HepG2 (cell line): ENCODE results near the gene SCAMP3. TPM values are rescaled to one million over a fixed set of nuclear protein-coding genes. Genes with fewer than 3 reads are reported as not detected.

Experiments used
- BCL6 ChIP-seq: IDR thresholded peaks from 2 replicates; pipeline ENCODE4 v1.6.1; 2016; ENCODE audit warnings: missing genetic modification reagents, missing compliant biosample characterization
- HDAC2 ChIP-seq: sonication (generic); formaldehyde crosslinking; IDR thresholded peaks from 2 replicates; pipeline ENCODE4 v1.4.0; 2020; ENCODE audit warnings: missing genetic modification reagents
- HNF1A ChIP-seq, 2 experiments: sonication (generic) in 1 of 2; formaldehyde crosslinking in 1 of 2; IDR thresholded peaks; 2 replicates each; pipeline versions ENCODE4 v1.4.0 to v1.6.1; 2016 to 2020; ENCODE audit warnings: borderline replicate concordance in 1 of 2, low read depth in 1 of 2, mild to moderate bottlenecking in 1 of 2, missing genetic modification reagents in 1 of 2
- ISL2 ChIP-seq: sonication (generic); formaldehyde crosslinking; IDR thresholded peaks from 2 replicates; pipeline ENCODE4 v1.5.0; 2020; ENCODE audit warnings: missing genetic modification reagents
- MBD4 ChIP-seq: IDR thresholded peaks from 2 replicates; pipeline ENCODE4 v1.6.1; 2012; ENCODE audit warnings: low read length, inconsistent platforms, borderline replicate concordance
- NCOA5 ChIP-seq: sonication (generic); formaldehyde crosslinking; IDR thresholded peaks from 2 replicates; pipeline ENCODE4 v1.4.0; 2020; ENCODE audit warnings: missing genetic modification reagents
- PATZ1 ChIP-seq: sonication (generic); formaldehyde crosslinking; IDR thresholded peaks from 2 replicates; pipeline ENCODE4 v1.4.0; 2020; ENCODE audit warnings: missing genetic modification reagents
- POGZ ChIP-seq: sonication (generic); formaldehyde crosslinking; IDR thresholded peaks from 2 replicates; pipeline ENCODE4 v1.4.0; 2020; ENCODE audit warnings: mild to moderate bottlenecking, missing genetic modification reagents
- POLR2A ChIP-seq, 2 experiments: IDR thresholded peaks; 2 replicates each; pipeline ENCODE4 v1.6.1; 2011; ENCODE audit warnings: low read depth in 2 of 2, low read length in 2 of 2, mild to moderate bottlenecking in 1 of 2, moderate library complexity in 1 of 2; ENCODE audit not compliant: insufficient read depth in 1 of 2
- POLR2G ChIP-seq: fragments of 200-400 bp; formaldehyde crosslinking; IDR thresholded peaks from 2 replicates; pipeline ENCODE4 v1.6.1; 2018; ENCODE audit warnings: mild to moderate bottlenecking, low read depth, low read length, moderate library complexity
- RBFOX2 ChIP-seq: fragments of 200-400 bp; formaldehyde crosslinking; IDR thresholded peaks from 2 replicates; pipeline ENCODE4 v1.6.1; 2017; ENCODE audit warnings: low read depth, mild to moderate bottlenecking, low read length
- RNF219 ChIP-seq: sonication (generic); formaldehyde crosslinking; IDR thresholded peaks from 2 replicates; pipeline ENCODE4 v1.5.0; 2020; ENCODE audit warnings: mild to moderate bottlenecking, missing genetic modification reagents
- SCMH1 ChIP-seq: sonication (generic); formaldehyde crosslinking; IDR thresholded peaks from 2 replicates; pipeline ENCODE4 v1.9.0; 2021; ENCODE audit warnings: missing genetic modification reagents, mild to moderate bottlenecking, borderline replicate concordance
- SMYD3 ChIP-seq: sonication (generic); formaldehyde crosslinking; IDR thresholded peaks from 2 replicates; pipeline ENCODE4 v1.8.1; 2023; ENCODE audit warnings: mild to moderate bottlenecking, missing genetic modification reagents
- TGIF2 ChIP-seq: IDR thresholded peaks from 2 replicates; pipeline ENCODE4 v1.6.1; 2016; ENCODE audit warnings: control low read depth, missing compliant biosample characterization
- TOPORS ChIP-seq: sonication (generic); formaldehyde crosslinking; IDR thresholded peaks from 2 replicates; pipeline ENCODE4 v1.8.0; 2023; ENCODE audit warnings: mild to moderate bottlenecking, missing genetic modification reagents
- TRIM24 ChIP-seq: sonication (generic); formaldehyde crosslinking; IDR thresholded peaks from 2 replicates; pipeline ENCODE4 v1.8.0; 2022; ENCODE audit warnings: mild to moderate bottlenecking, missing genetic modification reagents
- YY1 ChIP-seq: IDR thresholded peaks from 2 replicates; pipeline ENCODE4 v1.6.1; 2011; ENCODE audit warnings: low read length, low read depth, moderate library complexity, mild to moderate bottlenecking; ENCODE audit not compliant: insufficient read depth, insufficient replicate concordance
- ZMAT3 ChIP-seq: sonication (generic); formaldehyde crosslinking; conservative IDR thresholded peaks from 2 replicates; pipeline ENCODE4 v1.7.0; 2021; ENCODE audit warnings: missing genetic modification reagents
- ZNF124 ChIP-seq: sonication (generic); formaldehyde crosslinking; IDR thresholded peaks from 2 replicates; pipeline ENCODE4 v1.4.0; 2020; ENCODE audit warnings: missing genetic modification reagents
- ZNF224 ChIP-seq: sonication (generic); formaldehyde crosslinking; IDR thresholded peaks from 2 replicates; pipeline ENCODE4 v1.5.0; 2020; ENCODE audit warnings: mild to moderate bottlenecking, missing genetic modification reagents
- ZNF354B ChIP-seq: sonication (generic); formaldehyde crosslinking; IDR thresholded peaks from 2 replicates; pipeline ENCODE4 v1.8.0; 2022; ENCODE audit warnings: mild to moderate bottlenecking, missing genetic modification reagents
- ZNF557 ChIP-seq: sonication (generic); formaldehyde crosslinking; IDR thresholded peaks from 2 replicates; pipeline ENCODE4 v1.4.0; 2020; ENCODE audit warnings: missing genetic modification reagents
- ZNF572 ChIP-seq: sonication (generic); formaldehyde crosslinking; IDR thresholded peaks from 2 replicates; pipeline ENCODE4 v1.5.1; 2020; ENCODE audit warnings: mild to moderate bottlenecking, missing genetic modification reagents
- ZNF614 ChIP-seq: IDR thresholded peaks from 2 replicates; pipeline ENCODE4 v1.6.1; 2018; ENCODE audit warnings: missing biosample characterization, missing genetic modification reagents, inconsistent platforms, borderline replicate concordance
- polyA plus RNA-seq, 8 experiments: library from polyadenylated mRNA; depleted of rRNA in 3 of 8; stranded (reverse) in 7 of 8; unstranded in 1 of 8; fragments of >200 nt; fragmentation: Illumina TruSeq in 4 of 8; extraction: Trizol in 4 of 8; gene quantifications; 2 replicates each; pipeline versions ENCODE4 v1.2.1 to v1.2.3, GENCODE V29; 2011 to 2016; ENCODE audit warnings: low read depth in 4 of 8, missing spikeins in 1 of 8, mixed read lengths in 1 of 8; ENCODE audit not compliant: insufficient read depth in 1 of 8
- total RNA-seq, 5 experiments: library from RNA; depleted of rRNA; stranded (reverse); fragments of >200 nt; fragmentation: Illumina TruSeq; extraction: Trizol; gene quantifications; 2 replicates each; pipeline ENCODE4 v1.2.3, GENCODE V29; 2016; ENCODE audit warnings: low read depth in 1 of 5

Gene SCAMP3
- total and polyA plus RNA-seq, 2 of the 13 experiments (the other 11 are each of a cell fraction or from before 2014, with no cell fraction given), result 46.8 to 83.3 TPM

- TF ChIP-seq ZMAT3 (CRISPR knock-in tag) (no peak), MBD4 (no peak), ZNF557 (CRISPR knock-in tag) (no peak), TOPORS (CRISPR knock-in tag) (0 out of 2 replicates have a peak, but pooled peaks have one; percentile 10), PATZ1 (CRISPR knock-in tag) (peak; percentile 33; the same call in 1 of the 2 replicates), HDAC2 (CRISPR knock-in tag) (peak; percentile 13; the same call in 1 of the 2 replicates), POGZ (CRISPR knock-in tag) (no peak), TGIF2 (CRISPR knock-in tag) (0 out of 2 replicates have a peak, but pooled peaks have one; percentile 27), SCMH1 (CRISPR knock-in tag) (no peak), RNF219 (CRISPR knock-in tag) (no peak), ZNF124 (CRISPR knock-in tag) (no peak), ISL2 (no peak), SMYD3 (CRISPR knock-in tag) (no peak), POLR2A (IDR thresholded peaks at IDR 0.05; ENCODE audit: insufficient read depth in 1 of 2, low read depth in 2 of 2, low read length in 2 of 2) (peak; percentile 15 to 45; a peak in 2 of 4 replicates), YY1 (no peak), POLR2G (no peak), HNF1A (IDR thresholded peaks at IDR 0.05; ENCODE audit: low read depth) (0 out of 2 replicates have a peak, but pooled peaks have one; percentile 42), HNF1A (CRISPR knock-in tag; IDR thresholded peaks at IDR 0.05; ENCODE audit: borderline replicate concordance) (peak; percentile 68; the same call in 1 of the 2 replicates), ZNF614 (CRISPR knock-in tag) (no peak), ZNF224 (CRISPR knock-in tag) (no peak), TRIM24 (no peak), NCOA5 (CRISPR knock-in tag) (no peak), ZNF572 (CRISPR knock-in tag) (peak; percentile 73), RBFOX2 (peak; percentile 36; the same call in 1 of the 2 replicates), ZNF354B (CRISPR knock-in tag) (no peak), BCL6 (CRISPR knock-in tag) (no peak)
Measured at GRCh38 chr1:155285631-155286044, 23.5 kb upstream of the SCAMP3 start (continued).
